Measurements from ENCODE around the gene LRIG1.

LRIG1 gene

DNA sequence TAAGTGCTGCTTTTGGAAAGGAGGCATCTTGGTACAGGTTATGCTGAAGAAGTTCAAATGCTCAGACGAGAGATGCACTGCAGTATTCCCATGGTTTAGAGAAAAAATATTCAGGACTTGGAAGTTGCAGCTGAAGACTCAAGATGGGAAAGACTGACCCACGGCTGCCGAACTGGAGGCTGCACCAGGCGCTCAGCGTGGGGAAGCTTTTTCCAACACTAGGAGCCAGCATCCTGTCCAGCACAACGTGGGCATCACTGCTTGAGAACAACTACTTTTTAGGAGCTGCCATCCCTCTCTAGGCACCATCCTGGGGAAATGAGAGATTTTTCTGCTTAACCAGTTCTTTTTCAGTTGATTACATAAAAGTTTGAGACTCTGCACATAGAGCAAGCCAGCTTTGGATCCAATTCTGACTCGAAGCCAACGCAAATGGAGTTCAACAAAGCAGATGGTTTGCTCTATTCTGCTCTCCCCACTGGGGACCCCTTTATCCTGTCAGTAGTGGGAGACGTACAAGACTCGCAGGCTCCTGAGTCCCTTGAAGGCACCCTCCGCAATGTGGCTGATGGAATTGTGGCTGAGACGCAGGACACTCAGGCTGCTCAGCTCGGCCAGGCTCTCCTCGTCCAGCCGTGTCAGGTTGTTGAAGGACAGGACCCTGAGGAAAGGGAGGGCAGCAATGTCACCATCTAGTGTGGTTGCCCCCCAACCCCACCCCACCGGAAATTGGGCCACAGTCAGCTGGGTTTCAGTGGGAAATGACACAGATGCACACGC, 93.8 kb downstream of the LRIG1 start:
- ChIA-PET POLR2A (interaction anchor here (1.3 kb wide), 1 partner anchor 21 kb away, joined by 4 read pairs; no protein-coding TSS in a partner anchor), CTCF (interaction anchor here (0.6 to 12.3 kb wide), 76 partner anchors 8 to 435 kb away, joined by 3 to 248 read pairs (median 6); partner anchors contain the start of gene LRIG1)
- DNase-seq (ENCODE audit: low read depth, low spot score): no peak
- TF ChIP-seq, protein P1, sequence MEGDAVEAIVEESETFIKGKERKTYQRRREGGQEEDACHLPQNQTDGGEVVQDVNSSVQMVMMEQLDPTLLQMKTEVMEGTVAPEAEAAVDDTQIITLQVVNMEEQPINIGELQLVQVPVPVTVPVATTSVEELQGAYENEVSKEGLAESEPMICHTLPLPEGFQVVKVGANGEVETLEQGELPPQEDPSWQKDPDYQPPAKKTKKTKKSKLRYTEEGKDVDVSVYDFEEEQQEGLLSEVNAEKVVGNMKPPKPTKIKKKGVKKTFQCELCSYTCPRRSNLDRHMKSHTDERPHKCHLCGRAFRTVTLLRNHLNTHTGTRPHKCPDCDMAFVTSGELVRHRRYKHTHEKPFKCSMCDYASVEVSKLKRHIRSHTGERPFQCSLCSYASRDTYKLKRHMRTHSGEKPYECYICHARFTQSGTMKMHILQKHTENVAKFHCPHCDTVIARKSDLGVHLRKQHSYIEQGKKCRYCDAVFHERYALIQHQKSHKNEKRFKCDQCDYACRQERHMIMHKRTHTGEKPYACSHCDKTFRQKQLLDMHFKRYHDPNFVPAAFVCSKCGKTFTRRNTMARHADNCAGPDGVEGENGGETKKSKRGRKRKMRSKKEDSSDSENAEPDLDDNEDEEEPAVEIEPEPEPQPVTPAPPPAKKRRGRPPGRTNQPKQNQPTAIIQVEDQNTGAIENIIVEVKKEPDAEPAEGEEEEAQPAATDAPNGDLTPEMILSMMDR (IDR thresholded peaks at IDR 0.05; ENCODE audit: insufficient read depth, low read length, missing control alignments): no peak
- H3K4me3 ChIP-seq (ENCODE audit: low read depth, low read length): no peak overlapping the region

DNA sequence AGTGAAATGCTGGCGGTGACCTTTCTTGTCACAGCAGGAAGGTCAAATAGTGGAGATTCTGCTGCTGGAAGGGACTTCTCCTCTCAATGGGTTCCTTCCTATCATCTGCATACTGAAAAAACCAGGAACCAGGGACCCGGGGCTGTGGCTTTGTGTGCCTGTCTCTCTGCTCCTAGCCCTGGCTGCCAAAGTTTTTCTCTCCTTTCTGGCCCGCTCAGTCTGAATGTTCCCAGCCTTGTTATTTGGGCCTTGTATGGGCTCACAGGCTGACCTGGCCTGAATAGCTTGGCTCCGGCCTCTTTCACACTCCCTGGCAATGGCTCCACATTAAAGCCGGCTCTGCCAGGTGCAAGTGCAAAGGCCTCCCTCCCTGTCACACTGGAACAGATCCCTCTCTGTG, 94.7 kb downstream of the LRIG1 start:
- no peak overlapping the region for H3K4me3 ChIP-seq (ENCODE audit: low read depth, low read length)
- POLR2A ChIA-PET: interaction anchor here (1.3 kb wide), 1 partner anchor 22 kb away, joined by 4 read pairs; no protein-coding TSS in a partner anchor
- no peak for DNase-seq (ENCODE audit: low read depth, low spot score)
- TF ChIP-seq, protein P1 (IDR thresholded peaks at IDR 0.05; ENCODE audit: insufficient read depth, low read length, missing control alignments): no peak
- CTCF ChIA-PET: interaction anchor here (0.7 to 12.3 kb wide), 16 partner anchors 9 to 414 kb away, joined by 3 to 248 read pairs (median 5); partner anchors contain the start of gene LRIG1

DNA sequence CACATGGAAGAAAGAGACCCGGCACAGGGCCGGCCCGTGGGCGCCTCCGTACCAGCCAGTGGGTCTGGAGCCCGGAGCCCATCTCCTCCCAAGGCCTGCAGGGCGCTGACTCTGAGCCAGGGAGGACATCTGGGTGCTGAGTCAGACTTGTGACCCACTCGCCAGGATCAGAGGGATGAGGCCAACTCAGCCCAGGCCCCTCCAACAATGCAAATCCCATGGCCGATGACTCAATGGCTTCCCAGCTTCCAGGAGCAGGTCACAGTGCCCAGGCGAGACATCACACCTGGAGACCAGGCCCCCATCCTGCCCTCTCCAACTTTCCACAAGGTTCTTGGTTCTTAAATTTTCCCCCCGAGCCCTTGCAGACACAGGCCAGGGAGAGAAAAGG, 95.1 kb downstream of the LRIG1 start:
- CTCF ChIA-PET: interaction anchor here (0.7 to 12.3 kb wide), 13 partner anchors 10 to 414 kb away, joined by 3 to 248 read pairs (median 5); no protein-coding TSS in a partner anchor
- POLR2A ChIA-PET: interaction anchor here (1.3 kb wide), 1 partner anchor 23 kb away, joined by 4 read pairs; no protein-coding TSS in a partner anchor
- H3K4me3 ChIP-seq (ENCODE audit: low read depth, low read length): no peak overlapping the region
- TF ChIP-seq, protein P1 (IDR thresholded peaks at IDR 0.05; ENCODE audit: insufficient read depth, low read length, missing control alignments): no peak
- DNase-seq (ENCODE audit: low read depth, low spot score): no peak

DNA sequence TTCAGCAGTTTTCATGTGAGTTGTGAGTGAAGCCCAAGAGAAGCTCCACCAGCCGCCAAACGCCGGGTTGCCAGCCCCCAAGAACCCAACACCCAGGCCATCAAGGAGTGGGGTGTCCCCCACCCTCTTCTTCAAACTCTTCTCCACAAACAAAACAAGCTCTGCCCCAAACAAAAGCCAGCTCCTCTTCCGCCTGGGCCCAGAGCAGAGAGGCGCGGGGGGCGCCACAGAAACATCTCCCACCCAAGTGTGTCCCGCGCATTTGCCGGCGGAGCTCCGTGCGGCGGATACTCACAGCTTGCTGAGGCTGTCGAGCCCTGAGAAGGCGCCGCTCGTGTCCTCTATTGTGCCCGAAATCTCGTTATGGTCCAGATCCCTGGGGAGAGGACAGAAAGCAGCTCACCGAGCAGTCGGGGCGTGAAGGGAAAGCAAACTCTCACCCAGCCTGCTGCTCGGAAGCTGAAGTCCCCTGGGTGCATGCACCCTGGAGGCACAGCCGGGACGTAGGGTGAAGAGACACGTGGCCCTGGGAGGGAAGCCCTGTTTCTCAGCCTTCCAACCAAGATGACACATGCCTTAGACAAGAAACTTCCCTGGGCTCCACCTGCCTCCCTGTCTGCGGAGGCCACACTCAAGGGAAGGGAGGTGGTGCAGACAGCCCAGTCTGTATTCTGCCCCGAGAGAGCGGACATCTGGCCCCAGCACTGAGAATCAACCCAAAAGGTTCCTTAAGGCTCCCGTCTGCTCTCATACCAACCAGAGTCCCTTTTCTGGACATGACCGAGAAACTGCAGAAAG, 95.7 kb downstream of the LRIG1 start:
- ChIA-PET POLR2A (interaction anchor here (0.6 to 1.3 kb wide), 2 partner anchors 8 to 11 kb away, joined by 3 to 5 read pairs; no protein-coding TSS in a partner anchor), CTCF (interaction anchor here (0.6 to 12.3 kb wide), 12 partner anchors 10 to 415 kb away, joined by 3 to 248 read pairs (median 5); no protein-coding TSS in a partner anchor)
- TF ChIP-seq, protein P1 (IDR thresholded peaks at IDR 0.05; ENCODE audit: insufficient read depth, low read length, missing control alignments): no peak
- no peak overlapping the region for H3K4me3 ChIP-seq (ENCODE audit: low read depth, low read length)
- DNase-seq (ENCODE audit: low read depth, low spot score): no peak

DNA sequence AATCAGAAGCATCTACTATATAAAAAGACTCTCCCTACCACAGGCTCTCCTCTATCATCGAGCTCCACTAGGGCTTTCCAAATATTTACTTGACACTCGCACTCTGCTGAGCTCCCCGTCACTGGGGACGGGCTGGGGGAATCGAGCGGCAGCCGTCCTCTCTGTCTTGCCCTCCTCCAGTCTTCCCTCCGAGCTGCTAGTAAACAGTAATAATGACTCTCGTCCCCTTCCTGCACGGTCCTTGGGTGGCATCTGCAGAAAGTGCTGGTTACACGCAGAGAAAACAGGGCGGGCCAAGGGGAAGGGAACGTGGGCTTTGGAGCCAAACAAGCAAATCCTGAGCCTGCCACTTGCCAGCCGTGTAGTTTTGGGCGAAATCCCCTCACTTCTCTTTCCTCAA, 96.6 kb downstream of the LRIG1 start:
- DNase-seq (ENCODE audit: low read depth, low spot score): no peak
- POLR2A ChIA-PET: interaction anchor here (0.6 to 1.3 kb wide), 2 partner anchors 9 to 10 kb away, joined by 3 to 5 read pairs; no protein-coding TSS in a partner anchor
- TF ChIP-seq, protein P1 (IDR thresholded peaks at IDR 0.05; ENCODE audit: insufficient read depth, low read length, missing control alignments): no peak
- no peak overlapping the region for H3K4me3 ChIP-seq (ENCODE audit: low read depth, low read length)
- CTCF ChIA-PET: interaction anchor here (0.6 to 12.3 kb wide), 10 partner anchors 9 to 416 kb away, joined by 3 to 248 read pairs (median 6); no protein-coding TSS in a partner anchor

All from AG04449 (cell line).